Glomerular visceral epithelial cell (primary cell): ENCODE data around the gene ZNF750.

Source experiments
- DNase-seq: peaks from one replicate; pipeline ENCODE4 v3.0.0-alpha.2; 2016; ENCODE audit errors: extremely low spot score

The ZNF750 gene

DNA sequence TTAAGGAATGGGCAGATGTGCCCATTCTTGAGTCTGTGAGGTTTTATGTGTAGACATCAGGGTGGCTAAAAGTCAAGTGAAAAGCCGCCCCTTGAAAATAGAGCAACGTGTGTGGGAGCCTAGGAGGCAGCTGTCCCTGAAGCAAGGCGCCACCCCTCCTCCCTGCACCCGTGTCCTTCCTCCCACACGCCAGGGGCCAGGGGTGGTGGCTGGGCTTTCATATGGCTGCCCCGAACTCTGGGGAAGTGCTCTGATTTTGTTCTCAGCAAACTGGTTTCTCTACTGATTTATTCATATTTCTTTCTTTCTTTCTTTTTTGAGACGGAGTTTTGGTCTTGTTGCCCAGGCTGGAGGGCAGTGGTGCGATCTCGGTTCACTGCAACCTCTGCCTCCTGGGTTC, 4.7 kb downstream of the ZNF750 start:
- no peak for DNase-seq

DNA sequence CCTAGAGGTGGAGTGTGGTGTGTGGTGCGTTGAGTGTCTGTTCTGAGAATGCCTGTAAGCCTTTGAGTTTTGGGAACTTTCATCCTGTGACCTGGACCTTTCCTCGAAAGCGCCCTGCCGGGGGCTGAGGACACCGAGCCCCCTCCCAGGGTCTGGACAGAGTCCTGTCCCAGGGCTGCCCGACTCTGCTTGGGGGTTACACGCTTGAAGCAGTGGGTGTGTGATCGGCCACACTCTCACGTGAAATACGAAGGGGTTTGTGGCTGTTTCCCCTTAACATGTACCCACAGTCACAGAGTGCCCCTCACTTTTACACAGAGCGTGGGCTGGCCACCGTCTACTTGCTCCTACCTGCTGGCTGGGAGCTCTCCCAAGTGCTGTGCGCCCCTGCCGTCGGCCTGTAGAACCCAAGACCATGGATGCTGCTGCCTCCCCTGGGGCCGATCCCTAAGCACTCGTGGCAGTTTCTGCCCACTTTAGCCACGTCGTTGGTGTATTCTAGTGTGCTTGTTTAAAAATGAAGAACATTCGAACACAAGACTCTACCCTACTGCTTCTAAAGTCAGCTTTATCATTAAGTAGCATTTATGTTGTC, 6.8 kb downstream of the ZNF750 start:
- DNase-seq, result no peak

DNA sequence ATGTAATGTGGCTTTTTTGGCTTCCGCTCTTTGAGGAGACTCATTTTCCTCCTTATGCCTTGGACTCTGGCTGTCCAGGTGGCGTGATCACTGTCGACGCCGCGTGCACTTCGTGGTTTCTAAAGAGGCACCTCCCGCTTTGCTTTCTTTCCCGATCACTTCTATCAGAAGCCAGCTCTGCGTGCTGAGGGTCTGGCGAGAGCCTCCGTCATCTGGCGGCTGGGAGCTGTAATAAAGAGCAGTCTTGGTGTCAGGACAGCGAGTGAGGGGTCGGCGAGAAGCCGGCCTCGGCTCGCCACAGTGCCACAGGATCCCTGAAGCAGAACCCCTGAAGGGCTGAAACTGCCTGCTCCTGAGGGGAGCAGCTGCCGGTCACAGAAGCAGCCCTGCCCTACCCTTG, 7.4 kb downstream of the ZNF750 start:
- DNase-seq, result no peak

DNA sequence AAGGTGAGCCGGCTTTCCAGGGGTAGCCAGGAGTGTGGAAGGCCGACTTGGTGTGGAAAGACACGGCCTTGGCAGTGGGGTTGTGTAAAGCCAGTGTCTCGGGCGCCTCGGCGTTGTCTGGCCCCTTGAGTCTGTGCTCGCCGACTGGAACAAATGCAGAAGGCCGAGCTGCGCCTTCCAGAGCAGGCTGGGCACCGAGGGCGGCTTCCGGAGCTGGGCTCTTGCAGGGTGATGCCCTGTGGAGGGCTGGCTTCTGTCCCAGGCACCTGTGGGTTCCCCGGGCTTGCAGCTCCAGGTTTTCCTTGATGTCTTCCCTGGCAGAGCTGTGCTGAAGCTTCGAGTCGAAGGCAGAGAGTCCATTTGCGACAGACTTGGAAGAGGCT, 8.0 kb downstream of the ZNF750 start:
- no peak for DNase-seq

DNA sequence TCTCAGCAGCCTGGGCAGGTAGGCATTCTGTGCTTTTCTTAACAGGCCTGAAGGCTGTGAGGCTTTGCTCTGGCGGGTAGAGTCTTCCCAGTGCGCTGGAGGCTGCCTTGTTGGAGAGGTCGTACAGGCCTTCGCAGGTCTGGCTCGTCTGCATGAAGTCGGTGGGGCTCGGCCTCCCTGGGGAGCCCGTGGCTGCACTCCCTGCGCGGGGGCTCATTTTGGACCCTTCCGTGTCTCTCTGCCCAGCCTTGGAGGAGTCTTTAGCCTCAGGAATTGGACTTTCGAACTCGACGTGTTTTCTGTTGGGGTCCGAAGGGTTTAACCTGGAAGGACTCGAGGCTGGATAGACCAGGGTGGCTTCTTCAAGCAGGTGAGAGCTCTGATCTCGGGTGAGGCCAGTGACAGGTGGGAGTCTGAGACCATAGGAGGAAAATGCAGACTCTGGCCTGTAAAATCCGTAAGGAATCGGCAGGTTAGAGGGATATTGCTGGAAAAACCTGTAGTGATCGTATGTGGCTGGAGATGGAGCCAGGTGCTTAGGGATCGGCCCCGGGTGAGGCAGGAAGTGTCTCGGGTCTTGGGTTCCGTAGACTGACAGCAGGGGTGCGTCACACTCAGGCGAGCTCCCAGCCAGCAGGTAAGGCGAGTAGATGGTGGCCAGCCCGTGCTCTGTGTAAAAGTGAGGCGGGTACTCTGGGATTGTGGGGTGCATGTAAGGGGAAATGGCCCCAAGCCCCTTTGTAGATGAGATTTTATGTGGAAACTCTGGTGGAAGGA, 8.6 kb downstream of the ZNF750 start:
- DNase-seq, result no peak

DNA sequence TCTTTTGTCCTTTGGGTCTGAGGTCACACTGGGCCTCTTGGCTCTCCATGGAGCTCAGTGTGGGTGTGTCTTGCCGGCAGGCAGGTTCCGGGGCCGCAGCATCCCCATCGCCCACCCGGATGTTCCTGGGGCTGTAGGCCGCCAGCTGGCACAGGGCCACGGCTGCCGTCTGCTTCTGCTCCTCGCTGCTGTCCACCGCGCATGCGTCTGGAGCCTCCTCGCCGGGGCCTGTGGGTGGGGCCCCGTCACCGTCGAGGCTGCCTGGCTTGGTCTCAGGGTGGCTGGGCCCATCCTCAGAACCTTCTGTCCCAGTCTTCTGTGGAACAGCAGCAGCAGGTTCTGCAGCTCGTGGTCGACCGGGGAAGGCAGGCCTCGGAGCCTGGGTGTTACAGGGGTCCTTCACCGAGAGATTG, 9.6 kb downstream of the ZNF750 start:
- DNase-seq, result no peak

DNA sequence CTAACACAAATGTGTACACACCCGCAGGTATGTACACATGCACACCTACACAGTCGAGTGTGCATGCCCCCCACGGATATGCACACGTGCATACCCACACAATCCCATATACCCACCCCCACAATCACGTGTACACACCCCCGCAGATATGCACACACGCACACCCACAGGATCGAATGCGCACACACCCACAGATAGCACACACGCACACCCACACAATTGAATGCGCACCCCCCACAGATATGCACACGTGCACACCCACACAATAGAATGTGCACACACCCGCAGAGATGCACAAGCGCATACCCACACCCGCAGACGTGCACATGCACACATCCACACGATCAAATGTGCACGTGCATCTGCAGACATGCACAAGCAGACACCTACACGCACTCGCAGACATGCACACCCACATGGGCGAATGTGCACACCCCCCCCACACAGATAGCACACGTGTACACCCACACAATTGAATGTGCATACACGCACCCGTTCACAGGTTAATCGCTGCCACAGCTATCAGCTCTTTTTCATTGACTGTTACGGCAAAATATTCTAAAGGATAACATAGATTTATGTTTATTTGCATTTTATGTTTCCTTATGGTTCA, 10.8 kb downstream of the ZNF750 start:
- no peak for DNase-seq

DNA sequence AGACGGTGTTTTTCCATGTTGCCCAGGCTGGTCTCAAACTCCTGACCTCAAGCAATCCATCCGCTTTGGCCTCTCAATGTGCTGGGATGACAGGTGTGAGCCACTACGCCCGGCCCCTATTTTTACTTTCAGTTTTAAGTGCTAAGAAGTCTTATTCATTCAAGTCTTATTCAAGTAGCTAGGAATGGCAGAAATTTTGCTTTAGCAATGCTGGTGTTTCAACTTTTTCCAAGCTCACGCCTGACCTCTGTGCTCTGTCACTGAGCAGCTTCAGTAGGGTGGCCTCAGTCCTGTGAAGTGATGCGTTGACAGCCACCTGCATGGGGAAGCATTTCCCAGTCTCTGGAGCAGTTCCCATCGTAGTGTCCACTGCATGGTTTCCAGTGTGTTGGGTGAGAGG, 12.9 kb downstream of the ZNF750 start:
- no peak for DNase-seq

DNA sequence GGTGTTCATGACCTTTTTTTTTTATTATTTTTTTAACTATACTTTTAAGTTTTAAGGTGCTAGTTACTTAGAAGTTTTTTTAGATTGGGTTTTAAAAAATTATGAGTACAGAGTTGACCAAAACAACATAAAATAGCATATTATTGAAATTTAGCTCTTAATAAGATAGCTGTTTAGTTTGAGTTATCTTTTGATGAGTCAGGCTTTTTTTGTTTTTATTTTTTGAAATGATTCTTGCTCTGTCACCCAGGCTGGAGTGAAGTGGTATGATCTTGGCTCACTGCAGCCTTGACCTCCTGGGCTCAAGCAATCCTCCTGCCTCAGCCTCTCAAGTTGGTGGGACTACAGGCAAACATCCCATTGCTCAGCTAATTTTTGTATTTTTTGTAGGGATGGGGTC, 13.6 kb downstream of the ZNF750 start:
- no peak for DNase-seq

DNA sequence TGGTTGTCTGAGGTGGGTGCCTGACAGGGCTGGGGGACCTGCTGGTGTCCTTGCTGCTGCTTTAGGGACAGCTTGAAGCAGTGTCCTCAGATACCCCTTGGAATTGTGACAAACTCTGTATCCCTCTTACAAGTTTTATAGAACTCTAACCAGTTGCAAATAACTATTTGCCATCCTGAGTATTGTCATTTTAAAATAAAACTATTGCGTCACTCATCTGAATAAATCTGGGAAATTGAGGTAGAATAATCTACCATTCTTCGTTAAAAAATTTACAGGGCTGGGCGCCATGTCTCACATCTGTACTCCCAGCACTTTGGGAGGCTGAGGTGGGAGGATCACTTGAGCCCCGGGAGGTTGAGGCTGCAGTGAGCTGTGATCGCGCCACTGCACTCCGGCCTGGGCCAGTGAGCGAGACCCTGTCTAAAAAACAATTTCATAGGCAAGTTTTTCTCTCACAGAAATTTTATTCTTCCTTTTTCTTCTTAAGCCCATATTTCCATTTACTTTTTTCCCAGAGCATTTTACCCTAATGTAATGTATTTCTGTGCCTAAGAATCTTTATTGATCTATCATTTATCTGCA, 14.2 kb downstream of the ZNF750 start:
- no peak for DNase-seq

DNA sequence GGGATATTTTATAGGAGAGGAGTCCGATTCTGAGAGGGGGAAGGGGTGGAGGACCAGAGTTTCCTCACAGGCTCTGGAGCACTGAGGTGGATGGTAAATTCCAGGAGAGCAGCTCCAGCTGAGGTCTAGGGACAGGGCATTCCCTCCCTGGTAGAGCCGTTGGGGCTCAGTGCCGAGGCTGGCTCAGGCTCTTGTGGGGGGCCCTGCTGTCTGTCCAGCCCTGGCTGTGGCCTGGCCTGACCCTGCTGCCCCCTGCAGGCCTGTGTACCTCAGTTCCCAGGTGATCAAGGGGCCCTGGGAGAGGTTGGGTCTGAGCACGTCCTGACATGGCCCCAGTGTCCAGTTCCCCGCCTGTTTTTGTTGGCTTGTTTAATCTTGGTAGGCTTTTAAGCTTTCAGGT, 16.8 kb downstream of the ZNF750 start:
- DNase-seq, result no peak

DNA sequence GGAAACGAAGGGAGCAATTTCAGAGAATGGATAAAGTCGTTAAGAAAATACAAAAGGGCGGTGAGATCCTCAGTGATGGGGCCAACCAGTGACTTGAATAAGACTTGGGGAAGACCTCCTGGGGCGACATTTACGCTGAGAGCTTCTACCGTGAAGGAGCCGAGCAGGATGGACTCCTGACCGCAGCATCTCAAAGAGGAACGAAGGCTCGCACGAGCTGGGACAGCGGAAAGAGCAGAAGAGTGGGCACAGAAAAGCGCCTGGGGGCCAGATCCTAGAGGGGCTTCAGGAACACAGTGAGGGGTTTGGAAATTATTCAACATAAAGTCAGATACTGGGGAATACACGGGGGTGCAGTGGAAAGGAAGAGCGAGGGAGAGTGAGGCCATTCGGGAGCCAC, 17.5 kb downstream of the ZNF750 start:
- no peak for DNase-seq

DNA sequence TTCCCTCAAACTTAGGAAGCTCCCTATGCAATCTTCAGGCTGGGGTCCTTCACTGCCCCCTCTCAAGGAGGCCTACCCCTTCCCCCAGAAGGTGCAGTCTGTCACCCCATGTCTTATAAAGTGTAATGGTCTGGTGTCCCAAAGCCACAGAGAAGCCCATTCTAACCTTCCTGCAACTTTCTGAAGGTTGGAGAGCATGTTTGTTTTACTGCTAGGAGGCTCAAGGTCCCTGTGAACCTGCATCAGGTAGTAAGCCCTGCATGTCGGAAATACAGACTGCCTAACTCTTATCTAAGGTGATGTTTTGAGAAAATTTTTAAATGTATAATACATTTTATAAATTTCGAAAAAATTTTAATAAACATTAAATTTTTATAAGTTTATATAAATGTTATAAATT, 18.3 kb downstream of the ZNF750 start:
- no peak for DNase-seq

DNA sequence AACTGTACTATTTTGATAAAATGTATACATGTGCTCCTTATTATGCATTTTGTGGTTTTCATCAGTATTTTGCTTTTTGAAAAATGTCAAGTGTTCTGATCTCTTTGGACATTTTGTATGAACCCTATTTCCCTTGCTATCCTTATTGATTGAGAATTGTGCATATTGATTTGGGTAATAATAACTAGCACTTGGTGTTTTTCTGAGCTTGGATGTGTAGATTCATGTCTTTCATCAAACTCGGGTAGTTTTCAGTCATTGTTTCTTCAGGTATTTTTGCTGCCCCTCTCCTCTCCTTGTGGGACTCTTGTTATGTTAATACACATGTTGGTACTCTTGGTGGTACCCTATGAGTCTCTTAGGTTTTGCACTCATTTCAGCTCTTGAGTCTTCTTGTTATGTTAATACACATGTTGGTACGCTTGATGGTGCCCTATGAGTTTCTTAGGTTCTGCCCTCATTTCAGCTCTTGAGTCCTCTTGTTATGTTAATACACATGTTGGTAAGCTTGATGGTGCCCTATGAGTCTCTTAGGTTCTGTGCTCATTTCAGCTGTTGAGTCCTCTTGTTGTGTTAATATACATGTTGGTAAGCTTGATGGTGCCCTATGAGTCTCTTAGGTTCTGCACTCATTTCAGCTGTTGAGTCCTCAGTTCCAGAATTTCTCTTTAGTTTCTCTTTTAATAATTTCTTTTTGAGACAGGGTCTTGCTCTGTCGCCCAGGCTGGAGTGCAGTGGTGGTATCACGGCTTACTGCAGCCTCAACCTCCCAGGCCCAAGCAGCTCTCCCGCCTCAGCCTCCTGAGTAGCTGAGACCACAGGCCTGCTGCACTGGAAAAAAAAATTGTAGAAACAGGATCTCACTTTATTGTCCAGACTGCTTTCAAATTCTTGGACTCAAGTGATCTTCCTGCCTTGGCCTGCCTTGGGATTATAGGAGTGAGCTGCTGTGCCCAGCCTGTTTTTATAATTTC, 19.3 kb downstream of the ZNF750 start:
- DNase-seq, result no peak

DNA sequence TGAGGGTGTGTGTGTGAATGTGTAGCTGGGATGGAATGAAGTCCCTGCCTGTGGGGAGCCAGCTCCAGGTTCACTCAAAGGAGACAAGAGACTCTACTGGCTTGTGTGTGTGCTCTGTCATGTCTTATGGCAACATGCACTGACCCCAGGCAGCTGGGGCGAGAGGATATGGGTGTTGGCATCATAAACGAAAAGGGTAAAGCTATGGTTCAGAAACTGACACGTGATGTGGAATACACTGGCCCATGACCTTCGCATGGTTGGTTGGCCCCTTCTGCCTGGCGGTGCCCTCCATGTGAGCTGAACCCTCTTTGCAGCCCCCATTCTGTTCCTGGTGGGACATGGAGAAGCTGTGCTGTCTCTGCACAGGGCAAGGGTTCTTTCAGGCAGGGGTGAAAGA, 21.9 kb downstream of the ZNF750 start:
- DNase-seq, result no peak

DNA sequence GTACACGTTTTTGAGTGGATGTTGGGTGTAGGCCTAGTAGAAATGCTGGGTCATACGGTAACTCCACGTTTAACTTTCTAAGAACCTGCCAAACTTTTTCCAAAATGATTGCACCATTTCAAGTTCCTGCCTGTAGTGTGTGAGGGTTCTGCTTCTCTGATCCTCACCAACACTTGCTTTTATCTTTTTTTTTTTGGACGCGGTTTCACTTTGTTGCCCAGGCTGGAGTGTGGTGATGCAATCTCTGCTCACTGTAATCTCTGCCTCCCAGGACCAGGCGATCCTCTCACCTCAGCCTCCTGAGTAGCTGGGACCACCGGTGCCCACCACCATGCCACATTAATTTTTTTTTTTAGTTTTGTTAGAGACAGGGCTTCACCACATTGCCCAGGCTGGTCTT, 23.5 kb downstream of the ZNF750 start:
- DNase-seq, result no peak

DNA sequence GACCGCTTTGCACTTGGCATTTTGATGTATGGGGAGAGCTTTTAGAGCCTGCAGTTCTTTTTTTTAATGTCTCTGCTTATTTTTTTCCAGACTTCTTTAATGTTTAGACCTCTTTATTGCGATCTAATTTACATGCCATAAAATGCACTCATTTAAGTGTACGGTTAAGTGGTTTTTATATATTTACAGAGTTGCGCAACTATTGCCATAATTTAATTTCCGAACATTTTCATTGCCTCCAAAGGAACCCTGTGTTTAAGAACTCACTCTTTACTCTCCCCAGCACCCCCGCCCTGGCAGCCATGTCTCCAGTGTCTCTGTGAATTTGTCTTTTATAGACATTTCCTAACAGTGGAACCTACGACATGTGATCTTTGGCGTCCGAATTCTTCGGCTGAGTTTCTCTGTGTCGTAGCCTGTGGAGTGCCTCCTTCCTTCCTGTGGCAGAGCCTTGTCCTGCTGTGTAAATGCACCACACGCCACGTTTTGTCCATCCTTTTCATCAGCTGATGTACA, 24.0 kb downstream of the ZNF750 start:
- DNase-seq, result no peak

DNA sequence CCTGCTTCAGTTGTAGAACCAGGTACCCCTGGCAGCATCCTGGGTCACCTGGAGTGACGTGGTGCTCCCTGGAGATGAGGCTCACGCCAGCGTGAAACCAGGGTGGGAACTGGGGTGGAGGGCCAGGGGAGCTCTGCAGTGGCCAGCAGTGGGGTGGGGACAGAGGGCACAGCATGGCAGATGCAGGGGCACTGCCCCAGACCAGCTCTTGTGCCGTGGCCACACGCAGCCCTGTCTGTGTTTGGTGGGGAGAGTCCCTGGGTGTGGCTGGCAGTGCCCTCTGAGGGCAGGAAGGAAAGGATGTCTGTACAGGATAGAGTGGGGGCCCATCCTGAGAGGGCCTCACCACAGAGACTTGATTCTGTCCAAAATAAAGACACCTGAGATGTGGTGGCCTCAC, 24.5 kb downstream of the ZNF750 start:
- no peak for DNase-seq

DNA sequence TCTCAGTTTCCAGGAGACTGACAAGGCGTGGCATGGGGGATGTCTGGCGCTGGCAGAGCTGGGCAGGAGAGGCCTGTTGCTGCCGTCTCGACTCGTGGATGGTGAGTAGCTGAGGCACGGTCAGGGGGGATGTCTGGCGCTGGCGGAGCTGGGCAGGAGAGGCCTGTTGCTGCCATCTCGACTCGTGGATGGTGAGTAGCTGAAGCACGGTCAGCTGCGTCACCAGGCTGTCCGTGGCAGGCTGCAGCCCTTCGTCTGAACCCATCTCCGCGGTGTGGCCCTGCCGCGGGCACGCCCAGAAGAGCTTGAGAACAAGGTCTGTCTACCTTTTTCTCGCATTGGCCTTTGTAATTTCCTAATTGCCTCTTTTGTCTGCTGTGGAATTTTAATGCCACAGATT, 25.0 kb downstream of the ZNF750 start:
- no peak for DNase-seq

DNA sequence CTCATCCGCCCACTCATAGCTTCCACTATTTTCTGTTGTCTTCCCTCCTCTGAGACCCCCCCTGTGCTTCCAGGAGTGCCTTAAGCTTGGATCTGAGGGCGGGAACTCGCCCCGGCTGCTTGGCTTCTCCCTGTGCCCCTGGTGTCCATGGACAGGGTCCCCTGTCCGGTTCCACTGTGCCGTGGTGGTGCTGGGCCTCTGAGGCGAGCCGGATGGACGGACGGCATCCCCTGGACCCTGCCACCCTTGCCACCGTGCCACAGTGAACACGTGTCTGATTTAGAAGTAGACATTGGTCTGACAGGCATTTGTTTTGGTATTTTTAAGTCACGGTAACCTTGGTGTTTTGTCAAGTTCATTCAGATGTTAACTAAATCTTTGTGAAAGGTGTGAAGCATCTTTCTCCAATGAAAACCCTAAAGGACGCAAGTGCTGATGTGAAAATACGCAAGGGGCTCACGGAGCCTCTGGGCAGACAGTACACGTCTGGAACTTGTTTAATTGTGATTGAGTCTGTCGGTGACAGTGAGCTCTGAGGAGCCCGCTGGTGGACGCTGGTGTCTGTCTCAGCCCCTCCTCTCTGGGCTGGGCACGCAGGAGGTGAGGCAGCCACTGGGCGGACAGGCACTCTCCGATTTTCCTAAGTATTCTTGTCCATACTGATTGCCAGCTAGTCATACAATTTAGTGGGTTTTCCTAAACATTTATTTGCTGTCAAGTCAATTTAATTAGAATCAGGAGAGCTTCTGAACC, 26.3 kb downstream of the ZNF750 start:
- no peak for DNase-seq

DNA sequence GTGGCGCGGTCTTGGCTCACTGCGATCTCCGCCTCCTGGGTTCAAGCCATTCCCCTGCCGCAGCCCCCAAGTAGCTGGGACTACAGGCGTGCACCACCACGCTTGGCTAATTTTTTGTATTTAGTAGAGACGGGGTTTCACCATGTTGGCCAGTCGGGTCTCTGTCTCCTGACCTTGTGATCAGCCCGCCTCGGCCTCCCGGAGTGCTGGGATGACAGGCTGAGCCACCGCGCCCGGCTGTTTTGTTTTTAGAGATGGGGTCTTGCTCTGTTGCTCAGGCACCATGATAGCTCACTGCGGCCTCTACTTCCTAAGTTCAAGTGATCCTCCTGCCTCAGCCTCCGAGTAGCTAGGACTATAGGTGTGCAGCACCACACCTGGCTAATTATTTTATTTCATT, 27.2 kb downstream of the ZNF750 start:
- no peak for DNase-seq
